HEK293 (cell line): ENCODE measurements around the gene KRTAP19-4.

Source experiments
- CTCF ChIA-PET: fragments of 350-600 bp; formaldehyde crosslinking; extraction: SDS; loops from one replicate; lab custom pipeline; 2021; ENCODE audit warnings: antibody characterized with exemption; lab: Yijun Ruan, JAX
- POLR2A ChIA-PET: fragments of 300-600 bp; formaldehyde crosslinking; extraction: SDS; loops from one replicate; lab custom pipeline; 2020; ENCODE audit warnings: antibody characterized with exemption, inconsistent platforms; lab: Yijun Ruan, JAX
- H3K27ac ChIP-seq: fragments of 200-500 bp; sonication (Bioruptor generic); 2 replicates; pipeline ENCODE4 v1.5.1; 2014; ENCODE audit warnings: low read depth, low read length, control low read depth, inconsistent platforms; ENCODE audit errors: extremely low read depth
- H3K36me3 ChIP-seq, 2 experiments: fragments of 200-500 bp in 1 of 2; sonication (Bioruptor generic) in 1 of 2; 1 replicate in 1 of 2; 2 replicates in 1 of 2; pipeline ENCODE4 v1.5.1; 2014 to 2017; ENCODE audit warnings: inconsistent platforms in 2 of 2, low read length in 2 of 2; ENCODE audit not compliant: control insufficient read depth in 2 of 2, insufficient read depth in 1 of 2
- H3K4me1 ChIP-seq: fragments of 200-500 bp; sonication (Bioruptor generic); 2 replicates; pipeline ENCODE4 v1.5.1; 2014; ENCODE audit warnings: mild to moderate bottlenecking, low read length, inconsistent platforms; ENCODE audit not compliant: control insufficient read depth, insufficient read depth
- H3K4me3 ChIP-seq: 2 replicates; pipeline ENCODE4 v1.5.1; 2011; ENCODE audit warnings: low read depth, mild to moderate bottlenecking, control low read depth, low read length, moderate library complexity
- H3K9me3 ChIP-seq: fragments of 200-500 bp; sonication (Bioruptor generic); 2 replicates; pipeline ENCODE4 v1.5.1; 2014; ENCODE audit warnings: low read depth, low read length, inconsistent platforms; ENCODE audit not compliant: control insufficient read depth, insufficient read depth
- BCL11A ChIP-seq: fragments of 450-650 bp; formaldehyde crosslinking; IDR thresholded peaks from 2 replicates; pipeline ENCODE4 v1.5.1; 2016; ENCODE audit warnings: low read depth, missing biosample characterization, missing genetic modification characterization
- BCL6B ChIP-seq: fragments of 450-650 bp; formaldehyde crosslinking; IDR thresholded peaks from 2 replicates; pipeline ENCODE4 v1.5.1; 2017; ENCODE audit warnings: missing biosample characterization, missing genetic modification characterization
- FEZF1 ChIP-seq: fragments of 450-650 bp; formaldehyde crosslinking; IDR thresholded peaks from 2 replicates; pipeline ENCODE4 v1.5.1; 2016; ENCODE audit warnings: missing biosample characterization, missing genetic modification characterization
- PRDM6 ChIP-seq: fragments of 450-650 bp; formaldehyde crosslinking; IDR thresholded peaks from 2 replicates; pipeline ENCODE4 v1.5.1; 2017; ENCODE audit warnings: missing biosample characterization, missing genetic modification characterization
- SCRT1 ChIP-seq: fragments of 450-650 bp; formaldehyde crosslinking; IDR thresholded peaks from 2 replicates; pipeline ENCODE4 v1.5.1; 2016; ENCODE audit warnings: missing biosample characterization, missing genetic modification characterization, borderline replicate concordance
- WT1 ChIP-seq: fragments of 450-650 bp; formaldehyde crosslinking; IDR thresholded peaks from 2 replicates; pipeline ENCODE4 v1.5.1; 2016; ENCODE audit warnings: missing biosample characterization, missing genetic modification characterization
- ZBTB1 ChIP-seq: fragments of 450-650 bp; formaldehyde crosslinking; IDR thresholded peaks from 2 replicates; pipeline ENCODE4 v1.5.1; 2016; ENCODE audit warnings: missing biosample characterization, missing genetic modification characterization
- ZBTB17 ChIP-seq: fragments of 450-650 bp; formaldehyde crosslinking; IDR thresholded peaks from 2 replicates; pipeline ENCODE4 v1.5.1; 2016; ENCODE audit warnings: missing biosample characterization, missing genetic modification characterization
- ZBTB48 ChIP-seq: fragments of 450-650 bp; formaldehyde crosslinking; IDR thresholded peaks from 2 replicates; pipeline ENCODE4 v1.5.1; 2016; ENCODE audit warnings: missing biosample characterization, missing genetic modification characterization
- ZBTB7A ChIP-seq: fragments of 450-650 bp; formaldehyde crosslinking; IDR thresholded peaks from 2 replicates; pipeline ENCODE4 v1.5.1; 2016; ENCODE audit warnings: low read depth, missing biosample characterization, missing genetic modification characterization
- ZFHX2 ChIP-seq: fragments of 450-650 bp; formaldehyde crosslinking; conservative IDR thresholded peaks from 2 replicates; pipeline ENCODE4 v1.5.1; 2016; ENCODE audit warnings: missing biosample characterization, missing genetic modification characterization
- ZNF112 ChIP-seq: fragments of 450-650 bp; formaldehyde crosslinking; IDR thresholded peaks from 2 replicates; pipeline ENCODE4 v1.5.0; 2017; ENCODE audit warnings: missing biosample characterization, missing genetic modification characterization
- ZNF155 ChIP-seq: fragments of 450-650 bp; formaldehyde crosslinking; IDR thresholded peaks from 2 replicates; pipeline ENCODE4 v1.5.1; 2016; ENCODE audit warnings: missing biosample characterization, missing genetic modification characterization
- ZNF311 ChIP-seq: fragments of 450-650 bp; formaldehyde crosslinking; IDR thresholded peaks from 2 replicates; pipeline ENCODE4 v1.5.1; 2017; ENCODE audit warnings: missing biosample characterization, missing genetic modification characterization, borderline replicate concordance
- ZNF354C ChIP-seq: fragments of 450-650 bp; formaldehyde crosslinking; IDR thresholded peaks from 2 replicates; pipeline ENCODE4 v1.5.1; 2016; ENCODE audit warnings: missing biosample characterization, missing genetic modification characterization, low read depth, borderline replicate concordance
- ZNF366 ChIP-seq: fragments of 450-650 bp; formaldehyde crosslinking; conservative IDR thresholded peaks from 2 replicates; pipeline ENCODE4 v1.5.1; 2016; ENCODE audit warnings: missing biosample characterization, missing genetic modification characterization
- ZNF561 ChIP-seq: fragments of 450-650 bp; IDR thresholded peaks from 2 replicates; pipeline ENCODE4 v1.5.1; 2018; ENCODE audit warnings: missing biosample characterization, missing genetic modification characterization, borderline replicate concordance
- ZNF585B ChIP-seq: fragments of 450-650 bp; formaldehyde crosslinking; IDR thresholded peaks from 2 replicates; pipeline ENCODE4 v1.5.1; 2016; ENCODE audit warnings: missing biosample characterization, missing genetic modification characterization
- ZNF639 ChIP-seq: fragments of 450-650 bp; formaldehyde crosslinking; IDR thresholded peaks from 2 replicates; pipeline ENCODE4 v1.5.1; 2016; ENCODE audit warnings: missing biosample characterization, missing genetic modification characterization
- ZNF707 ChIP-seq: fragments of 450-650 bp; formaldehyde crosslinking; IDR thresholded peaks from 2 replicates; pipeline ENCODE4 v1.5.1; 2016; ENCODE audit warnings: missing biosample characterization, missing genetic modification characterization
- ZNF785 ChIP-seq: fragments of 450-650 bp; formaldehyde crosslinking; IDR thresholded peaks from 2 replicates; pipeline ENCODE4 v1.5.1; 2016; ENCODE audit warnings: missing biosample characterization, missing genetic modification characterization
- ZNF830 ChIP-seq: fragments of 450-650 bp; IDR thresholded peaks from 2 replicates; pipeline ENCODE4 v1.5.0; 2018; ENCODE audit warnings: missing biosample characterization, missing genetic modification characterization, low read depth, mild to moderate bottlenecking, moderate library complexity
- TF ChIP-seq, protein P1 (sequence below): fragments of 450-650 bp; formaldehyde crosslinking; IDR thresholded peaks from 2 replicates; pipeline ENCODE4 v1.5.1; 2016; ENCODE audit warnings: missing biosample characterization, missing genetic modification characterization
- TF ChIP-seq, protein P2 (sequence below): fragments of 450-650 bp; formaldehyde crosslinking; IDR thresholded peaks from 2 replicates; pipeline ENCODE4 v1.5.1; 2016; ENCODE audit warnings: missing biosample characterization, missing genetic modification characterization
- TF ChIP-seq, protein P3 (sequence below): fragments of 450-650 bp; formaldehyde crosslinking; IDR thresholded peaks from 2 replicates; pipeline ENCODE4 v1.5.1; 2016; ENCODE audit warnings: missing biosample characterization, missing genetic modification characterization, low read depth

The KRTAP19-4 gene

DNA sequence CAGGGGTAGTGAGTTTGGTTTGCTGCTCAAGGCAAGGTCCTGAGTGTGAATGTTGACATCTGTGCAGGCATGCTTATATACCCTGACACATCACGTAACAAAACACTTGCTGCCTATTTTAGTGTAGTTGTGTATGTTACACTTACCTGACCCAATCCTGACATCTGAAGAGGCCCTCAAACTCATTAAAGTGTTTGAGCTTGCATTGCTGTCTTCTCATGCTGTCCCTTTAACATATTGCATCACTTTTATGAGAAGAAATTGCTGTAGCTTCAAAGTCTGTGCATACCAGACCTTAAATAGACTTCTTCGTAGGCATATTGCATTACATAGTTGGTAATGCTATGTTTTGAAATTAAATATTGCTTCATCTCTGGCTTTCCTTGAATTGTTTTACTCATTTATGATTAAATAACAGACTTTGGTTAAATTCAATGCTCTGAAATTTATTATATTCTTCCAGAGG, 5.0 kb downstream of the KRTAP19-4 start, which contains the start of gene KRTAP19-3 (continued):
- TF ChIP-seq, protein P1, sequence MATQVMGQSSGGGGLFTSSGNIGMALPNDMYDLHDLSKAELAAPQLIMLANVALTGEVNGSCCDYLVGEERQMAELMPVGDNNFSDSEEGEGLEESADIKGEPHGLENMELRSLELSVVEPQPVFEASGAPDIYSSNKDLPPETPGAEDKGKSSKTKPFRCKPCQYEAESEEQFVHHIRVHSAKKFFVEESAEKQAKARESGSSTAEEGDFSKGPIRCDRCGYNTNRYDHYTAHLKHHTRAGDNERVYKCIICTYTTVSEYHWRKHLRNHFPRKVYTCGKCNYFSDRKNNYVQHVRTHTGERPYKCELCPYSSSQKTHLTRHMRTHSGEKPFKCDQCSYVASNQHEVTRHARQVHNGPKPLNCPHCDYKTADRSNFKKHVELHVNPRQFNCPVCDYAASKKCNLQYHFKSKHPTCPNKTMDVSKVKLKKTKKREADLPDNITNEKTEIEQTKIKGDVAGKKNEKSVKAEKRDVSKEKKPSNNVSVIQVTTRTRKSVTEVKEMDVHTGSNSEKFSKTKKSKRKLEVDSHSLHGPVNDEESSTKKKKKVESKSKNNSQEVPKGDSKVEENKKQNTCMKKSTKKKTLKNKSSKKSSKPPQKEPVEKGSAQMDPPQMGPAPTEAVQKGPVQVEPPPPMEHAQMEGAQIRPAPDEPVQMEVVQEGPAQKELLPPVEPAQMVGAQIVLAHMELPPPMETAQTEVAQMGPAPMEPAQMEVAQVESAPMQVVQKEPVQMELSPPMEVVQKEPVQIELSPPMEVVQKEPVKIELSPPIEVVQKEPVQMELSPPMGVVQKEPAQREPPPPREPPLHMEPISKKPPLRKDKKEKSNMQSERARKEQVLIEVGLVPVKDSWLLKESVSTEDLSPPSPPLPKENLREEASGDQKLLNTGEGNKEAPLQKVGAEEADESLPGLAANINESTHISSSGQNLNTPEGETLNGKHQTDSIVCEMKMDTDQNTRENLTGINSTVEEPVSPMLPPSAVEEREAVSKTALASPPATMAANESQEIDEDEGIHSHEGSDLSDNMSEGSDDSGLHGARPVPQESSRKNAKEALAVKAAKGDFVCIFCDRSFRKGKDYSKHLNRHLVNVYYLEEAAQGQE (tag by site-specific recombination), result no peak
- TF ChIP-seq, protein P2, sequence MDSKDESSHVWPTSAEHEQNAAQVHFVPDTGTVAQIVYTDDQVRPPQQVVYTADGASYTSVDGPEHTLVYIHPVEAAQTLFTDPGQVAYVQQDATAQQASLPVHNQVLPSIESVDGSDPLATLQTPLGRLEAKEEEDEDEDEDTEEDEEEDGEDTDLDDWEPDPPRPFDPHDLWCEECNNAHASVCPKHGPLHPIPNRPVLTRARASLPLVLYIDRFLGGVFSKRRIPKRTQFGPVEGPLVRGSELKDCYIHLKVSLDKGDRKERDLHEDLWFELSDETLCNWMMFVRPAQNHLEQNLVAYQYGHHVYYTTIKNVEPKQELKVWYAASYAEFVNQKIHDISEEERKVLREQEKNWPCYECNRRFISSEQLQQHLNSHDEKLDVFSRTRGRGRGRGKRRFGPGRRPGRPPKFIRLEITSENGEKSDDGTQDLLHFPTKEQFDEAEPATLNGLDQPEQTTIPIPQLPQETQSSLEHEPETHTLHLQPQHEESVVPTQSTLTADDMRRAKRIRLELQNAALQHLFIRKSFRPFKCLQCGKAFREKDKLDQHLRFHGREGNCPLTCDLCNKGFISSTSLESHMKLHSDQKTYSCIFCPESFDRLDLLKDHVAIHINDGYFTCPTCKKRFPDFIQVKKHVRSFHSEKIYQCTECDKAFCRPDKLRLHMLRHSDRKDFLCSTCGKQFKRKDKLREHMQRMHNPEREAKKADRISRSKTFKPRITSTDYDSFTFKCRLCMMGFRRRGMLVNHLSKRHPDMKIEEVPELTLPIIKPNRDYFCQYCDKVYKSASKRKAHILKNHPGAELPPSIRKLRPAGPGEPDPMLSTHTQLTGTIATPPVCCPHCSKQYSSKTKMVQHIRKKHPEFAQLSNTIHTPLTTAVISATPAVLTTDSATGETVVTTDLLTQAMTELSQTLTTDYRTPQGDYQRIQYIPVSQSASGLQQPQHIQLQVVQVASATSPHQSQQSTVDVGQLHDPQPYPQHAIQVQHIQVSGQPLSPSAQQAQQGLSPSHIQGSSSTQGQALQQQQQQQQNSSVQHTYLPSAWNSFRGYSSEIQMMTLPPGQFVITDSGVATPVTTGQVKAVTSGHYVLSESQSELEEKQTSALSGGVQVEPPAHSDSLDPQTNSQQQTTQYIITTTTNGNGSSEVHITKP (tag by site-specific recombination), result no peak
- TF ChIP-seq ZBTB1 (tag by site-specific recombination) (no peak), BCL6B (tag by site-specific recombination) (no peak), FEZF1 (no peak), ZNF707 (tag by site-specific recombination) (no peak)
- TF ChIP-seq, protein P3, sequence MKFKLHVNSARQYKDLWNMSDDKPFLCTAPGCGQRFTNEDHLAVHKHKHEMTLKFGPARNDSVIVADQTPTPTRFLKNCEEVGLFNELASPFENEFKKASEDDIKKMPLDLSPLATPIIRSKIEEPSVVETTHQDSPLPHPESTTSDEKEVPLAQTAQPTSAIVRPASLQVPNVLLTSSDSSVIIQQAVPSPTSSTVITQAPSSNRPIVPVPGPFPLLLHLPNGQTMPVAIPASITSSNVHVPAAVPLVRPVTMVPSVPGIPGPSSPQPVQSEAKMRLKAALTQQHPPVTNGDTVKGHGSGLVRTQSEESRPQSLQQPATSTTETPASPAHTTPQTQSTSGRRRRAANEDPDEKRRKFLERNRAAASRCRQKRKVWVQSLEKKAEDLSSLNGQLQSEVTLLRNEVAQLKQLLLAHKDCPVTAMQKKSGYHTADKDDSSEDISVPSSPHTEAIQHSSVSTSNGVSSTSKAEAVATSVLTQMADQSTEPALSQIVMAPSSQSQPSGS (tag by site-specific recombination), result no peak

DNA sequence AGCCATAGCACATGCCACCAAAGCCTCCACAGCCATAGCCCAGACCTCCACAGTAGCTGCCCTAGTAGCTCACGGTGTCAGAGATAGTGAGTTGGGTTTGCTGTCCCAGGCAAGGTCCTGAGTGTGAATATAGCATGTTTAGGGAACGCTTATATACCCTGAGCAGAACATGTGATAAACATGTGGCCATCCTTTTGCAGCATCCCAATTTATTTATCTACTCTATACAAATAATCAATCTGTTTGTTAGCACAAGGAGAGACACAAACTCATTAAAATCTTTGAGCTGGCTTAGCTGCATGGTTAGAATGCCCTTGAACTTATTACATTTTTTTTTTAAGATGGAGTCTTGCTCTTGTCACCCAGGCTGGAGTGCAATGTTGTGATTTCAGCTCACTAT, 9.6 kb downstream of the KRTAP19-4 start, which contains the start of gene KRTAP19-2:
TSS of gene KRTAP19-2 (minus strand) at position 101 of the 400 bp plus-strand sequence. CDS start at position 13, 88 bp downstream.
- H3K9me3 ChIP-seq, result no peaks in the 10 kb centered on the region
- no peak within 1 kb of the TSS for H3K27ac ChIP-seq
- H3K4me3 ChIP-seq, result no peak within 1 kb of the TSS
- TF ChIP-seq ZNF585B (tag by site-specific recombination), result no peak
- no peak for TF ChIP-seq PRDM6 (tag by site-specific recombination)
- no peak for TF ChIP-seq ZBTB48 (tag by site-specific recombination)
- TF ChIP-seq ZNF354C (tag by site-specific recombination), result no peak
- TF ChIP-seq ZBTB7A (tag by site-specific recombination), result no peak
- no peak for TF ChIP-seq ZFHX2
- TF ChIP-seq ZNF639 (tag by site-specific recombination), result no peak
- no peak for TF ChIP-seq ZNF311 (tag by site-specific recombination)
- no peak for TF ChIP-seq WT1 (tag by site-specific recombination)
- TF ChIP-seq ZNF366 (tag by site-specific recombination), result no peak
- no peak for TF ChIP-seq ZBTB17
- no peak for TF ChIP-seq ZNF830 (tag by site-specific recombination)
- no peak for TF ChIP-seq ZNF112 (tag by site-specific recombination)
- no peak for TF ChIP-seq ZNF561 (tag by site-specific recombination)
- TF ChIP-seq ZNF785 (tag by site-specific recombination), result no peak
- TF ChIP-seq SCRT1 (tag by site-specific recombination), result no peak
- TF ChIP-seq ZNF155, result no peak
- no peak for TF ChIP-seq BCL11A (tag by site-specific recombination)
- H3K36me3 ChIP-seq, result no peaks in the 10 kb centered on the region
- ChIA-PET CTCF (no interaction called here), POLR2A (no interaction called here)
- H3K4me1 ChIP-seq, result no peaks in the 10 kb centered on the region
